HG02970 (cell line): ENCODE results near the gene MRPL34.

Experiments
- ATAC-seq: cut with Tn5 transposase; IDR thresholded peaks from one replicate; pipeline ENCODE4 v1.9.1; 2021; ENCODE audit warnings: mild to moderate bottlenecking, moderate library complexity, moderate number of reproducible peaks; ENCODE audit not compliant: unreplicated experiment, low FRiP score

Gene MRPL34

GRCh38 chr19:17339088-17339741 is 33.5 kb downstream of the MRPL34 start:
- ATAC-seq = no peak

- ATAC-seq = no peak
Measured at GRCh38 chr19:17340302-17340870, 34.7 kb downstream of the MRPL34 start.

- ATAC-seq = no peak
Measured at GRCh38 chr19:17340871-17341357, 35.2 kb downstream of the MRPL34 start.

- no peak for ATAC-seq
Measured at GRCh38 chr19:17341386-17341785, 35.7 kb downstream of the MRPL34 start.

- no peak for ATAC-seq
Measured at GRCh38 chr19:17341845-17342244, 36.2 kb downstream of the MRPL34 start.

GRCh38 chr19:17346109-17346671 is 40.5 kb downstream of the MRPL34 start:
- ATAC-seq = no peak

GRCh38 chr19:17347361-17347760 is 41.7 kb downstream of the MRPL34 start:
- ATAC-seq = no peak

GRCh38 chr19:17347877-17348276 is 42.2 kb downstream of the MRPL34 start:
- no peak for ATAC-seq

GRCh38 chr19:17348700-17349099 is 43.0 kb downstream of the MRPL34 start:
- no peak for ATAC-seq

- no peak for ATAC-seq
Measured at GRCh38 chr19:17351815-17352435, 46.3 kb downstream of the MRPL34 start.

- ATAC-seq = no peak
Measured at GRCh38 chr19:17352608-17353280, 47.1 kb downstream of the MRPL34 start.

GRCh38 chr19:17353386-17353785 is 47.7 kb downstream of the MRPL34 start:
- ATAC-seq = no peak
